H1 (cell line): ENCODE results near the gene TBC1D16. TPM values are rescaled to one million over a fixed set of nuclear protein-coding genes. Genes with fewer than 3 reads are reported as not detected.

ENCODE experiments used
- CTCF ChIA-PET: fragments of 300-600 bp; sonication (Branson Sonifier 250); formaldehyde crosslinking; loops from one replicate; lab custom pipeline; 2021; ENCODE audit not compliant: partially characterized antibody; lab: Charles Lee
- POLR2A ChIA-PET: fragments of 300-600 bp; sonication (Branson Sonifier 250); formaldehyde crosslinking; loops from one replicate; lab custom pipeline; 2021; ENCODE audit warnings: inconsistent platforms; ENCODE audit not compliant: partially characterized antibody; lab: Charles Lee
- DNase-seq, 2 experiments: peaks; one replicate each; pipeline versions ENCODE4 v3.0.0 to v3.0.0-alpha.2; 2010 to 2022; ENCODE audit warnings: low spot score in 2 of 2, low read depth in 1 of 2, mixed read lengths in 1 of 2
- FAIRE-seq: peaks from 2 replicates; lab custom pipeline; 2011; peaks lifted over from hg19 to GRCh38; lab: Jason Lieb, UNC
- H2AFZ ChIP-seq: 2 replicates; pipeline ENCODE4 v1.8.1; 2012; ENCODE audit warnings: low read length, inconsistent platforms
- H2AK5ac ChIP-seq: 2 replicates; pipeline ENCODE4 v1.6.1; 2013; ENCODE audit warnings: low read depth, low read length
- H2BK120ac ChIP-seq: replicated peaks from 2 replicates; pipeline ENCODE3; 2013; ENCODE audit warnings: low read depth, low read length, inconsistent platforms
- H2BK12ac ChIP-seq: 2 replicates; pipeline ENCODE4 v1.6.1; 2013; ENCODE audit warnings: low read depth, low read length
- H2BK15ac ChIP-seq: 2 replicates; pipeline ENCODE4 v1.6.1; 2013; ENCODE audit warnings: low read length
- H2BK20ac ChIP-seq: 2 replicates; pipeline ENCODE4 v1.6.1; 2013; ENCODE audit warnings: low read length
- H2BK5ac ChIP-seq: 2 replicates; pipeline ENCODE4 v1.6.1; 2013; ENCODE audit warnings: low read depth, low read length
- H3K14ac ChIP-seq: 2 replicates; pipeline ENCODE4 v1.6.1; 2013; ENCODE audit warnings: inconsistent platforms; ENCODE audit not compliant: insufficient read length
- H3K18ac ChIP-seq: 2 replicates; pipeline ENCODE4 v1.6.1; 2013; ENCODE audit warnings: low read length; ENCODE audit errors: extremely low read depth
- H3K23ac ChIP-seq: 2 replicates; pipeline ENCODE4 v1.6.1; 2013; ENCODE audit warnings: inconsistent platforms; ENCODE audit not compliant: insufficient read length
- H3K23me2 ChIP-seq: 2 replicates; pipeline ENCODE4 v1.6.1; 2013; ENCODE audit warnings: low read depth, low read length
- H3K27ac ChIP-seq: 2 replicates; pipeline ENCODE4 v1.6.1; 2011; ENCODE audit warnings: low read depth, low read length, inconsistent platforms
- H3K27me3 ChIP-seq, 4 experiments: replicated peaks in 1 of 4; 1 replicate in 1 of 4; 2 replicates in 3 of 4; pipeline versions ENCODE4 v1.6.1 to v1.8.1; 2011 to 2013; ENCODE audit warnings: low read length in 3 of 4, mild to moderate bottlenecking in 3 of 4, inconsistent platforms in 2 of 4, mixed read lengths in 2 of 4, moderate library complexity in 1 of 4; ENCODE audit not compliant: control insufficient read depth in 3 of 4, insufficient read depth in 3 of 4; ENCODE audit errors: extremely low read depth in 1 of 4
- H3K36me3 ChIP-seq, 4 experiments: 2 replicates each; pipeline versions ENCODE4 v1.6.1 to v1.8.1; 2011 to 2013; ENCODE audit warnings: mild to moderate bottlenecking in 4 of 4, low read length in 3 of 4, moderate library complexity in 2 of 4, control low read depth in 1 of 4, inconsistent platforms in 1 of 4; ENCODE audit not compliant: insufficient read depth in 4 of 4, control insufficient read depth in 2 of 4
- H3K4ac ChIP-seq: replicated peaks from 2 replicates; pipeline ENCODE3; 2013; ENCODE audit warnings: low read length, low read depth, mixed read lengths, inconsistent platforms; ENCODE audit not compliant: insufficient read length
- H3K4me1 ChIP-seq, 4 experiments: replicated peaks in 1 of 4; 1 replicate in 1 of 4; 2 replicates in 3 of 4; pipeline versions ENCODE4 v1.6.1 to v1.8.1; 2011 to 2013; ENCODE audit warnings: low read length in 3 of 4, inconsistent platforms in 2 of 4, mixed read lengths in 1 of 4; ENCODE audit not compliant: insufficient read depth in 4 of 4, control insufficient read depth in 3 of 4
- H3K4me2 ChIP-seq, 2 experiments: 2 replicates each; pipeline versions ENCODE4 v1.6.1 to v1.8.1; 2011 to 2013; ENCODE audit warnings: low read depth in 2 of 2, low read length in 2 of 2, control low read depth in 1 of 2, inconsistent platforms in 1 of 2, mild to moderate bottlenecking in 1 of 2; ENCODE audit not compliant: insufficient read depth in 1 of 2
- H3K4me3 ChIP-seq, 4 experiments: fragments of 200-600, 300-600 bp in 1 of 4; sonication (generic), shearing (Covaris generic), sonication (Bioruptor Twin) in 1 of 4; 2 replicates each; pipeline versions ENCODE4 v1.5.1 to v1.8.1; 2011 to 2016; ENCODE audit warnings: low read length in 4 of 4, low read depth in 3 of 4, control low read depth in 2 of 4, inconsistent platforms in 2 of 4, mild to moderate bottlenecking in 2 of 4, mixed read lengths in 1 of 4, moderate library complexity in 1 of 4; ENCODE audit not compliant: insufficient read depth in 2 of 4; ENCODE audit errors: extremely low read depth in 1 of 4
- H3K56ac ChIP-seq: replicated peaks from 2 replicates; pipeline ENCODE3; 2013; ENCODE audit warnings: low read depth, mild to moderate bottlenecking, mixed read lengths, low read length, inconsistent platforms; ENCODE audit not compliant: insufficient read length
- H3K79me1 ChIP-seq: 2 replicates; pipeline ENCODE4 v1.6.1; 2013; ENCODE audit warnings: low read depth, low read length, control low read depth
- H3K79me2 ChIP-seq, 2 experiments: 2 replicates each; pipeline versions ENCODE4 v1.6.1 to v1.8.1; 2012 to 2013; ENCODE audit warnings: low read length in 2 of 2, mild to moderate bottlenecking in 2 of 2, inconsistent platforms in 1 of 2; ENCODE audit not compliant: insufficient read depth in 2 of 2, control insufficient read depth in 1 of 2
- H3K9ac ChIP-seq, 4 experiments: replicated peaks in 1 of 4; 1 replicate in 1 of 4; 2 replicates in 3 of 4; pipeline versions ENCODE4 v1.6.1 to v1.8.1; 2011 to 2013; ENCODE audit warnings: low read depth in 3 of 4, low read length in 3 of 4, control low read depth in 2 of 4, mild to moderate bottlenecking in 2 of 4, moderate library complexity in 2 of 4, inconsistent platforms in 1 of 4; ENCODE audit errors: extremely low read depth in 1 of 4
- H3K9me3 ChIP-seq, 2 experiments: 2 replicates each; pipeline versions ENCODE4 v1.6.1 to v1.8.1; 2012 to 2013; ENCODE audit warnings: mild to moderate bottlenecking in 2 of 2, moderate library complexity in 2 of 2, control low read depth in 1 of 2, inconsistent platforms in 1 of 2, low read depth in 1 of 2, low read length in 1 of 2, mixed read lengths in 1 of 2; ENCODE audit not compliant: insufficient read depth in 2 of 2
- H4K20me1 ChIP-seq, 2 experiments: replicated peaks in 1 of 2; 2 replicates each; pipeline versions ENCODE3 to v1.8.1; 2011 to 2013; ENCODE audit warnings: inconsistent platforms in 2 of 2, low read length in 2 of 2, mild to moderate bottlenecking in 1 of 2; ENCODE audit not compliant: insufficient read depth in 2 of 2, control insufficient read depth in 1 of 2
- H4K5ac ChIP-seq: 2 replicates; pipeline ENCODE4 v1.6.1; 2013; ENCODE audit warnings: low read length, low read depth, mixed read lengths, inconsistent platforms; ENCODE audit not compliant: insufficient read length
- H4K8ac ChIP-seq: 2 replicates; pipeline ENCODE4 v1.8.0; 2013; ENCODE audit warnings: mild to moderate bottlenecking, moderate library complexity, low read length, inconsistent platforms; ENCODE audit not compliant: insufficient read depth; ENCODE audit errors: extremely low read depth
- H4K91ac ChIP-seq: replicated peaks from 2 replicates; pipeline ENCODE3; 2013; ENCODE audit warnings: low read length, mixed read lengths, inconsistent platforms; ENCODE audit not compliant: insufficient read length
- CEBPB ChIP-seq: IDR thresholded peaks from 2 replicates; pipeline ENCODE4 v1.6.1; 2012; ENCODE audit warnings: low read depth, low read length
- CREB1 ChIP-seq: IDR thresholded peaks from 2 replicates; pipeline ENCODE4 v1.6.1; 2012; ENCODE audit warnings: inconsistent platforms
- CTCF ChIP-seq, 3 experiments: IDR thresholded peaks; 1 replicate in 2 of 3; 2 replicates in 1 of 3; pipeline versions ENCODE4 v1.5.1 to v1.6.1; 2011; ENCODE audit warnings: low read length in 3 of 3, mild to moderate bottlenecking in 3 of 3, inconsistent platforms in 2 of 3, low read depth in 1 of 3, moderate library complexity in 1 of 3; ENCODE audit not compliant: insufficient read depth in 1 of 3; ENCODE audit errors: control extremely low read depth in 1 of 3
- GABPA ChIP-seq: IDR thresholded peaks from 2 replicates; pipeline ENCODE4 v1.6.1; 2011; ENCODE audit warnings: mild to moderate bottlenecking, low read length, moderate library complexity, borderline replicate concordance; ENCODE audit not compliant: insufficient read depth
- RAD21 ChIP-seq, 2 experiments: IDR thresholded peaks in 1 of 2; conservative IDR thresholded peaks in 1 of 2; 2 replicates each; pipeline ENCODE4 v1.6.1; 2011; ENCODE audit warnings: low read depth in 2 of 2, low read length in 2 of 2, improper control_type of control experiment in 1 of 2, inconsistent platforms in 1 of 2, mild to moderate bottlenecking in 1 of 2, moderate library complexity in 1 of 2
- SP4 ChIP-seq: IDR thresholded peaks from 2 replicates; pipeline ENCODE4 v1.6.1; 2012; ENCODE audit warnings: low read length, inconsistent platforms
- TAF1 ChIP-seq: IDR thresholded peaks from 2 replicates; pipeline ENCODE4 v1.6.1; 2011; ENCODE audit warnings: mild to moderate bottlenecking, low read depth, low read length
- TBP ChIP-seq: IDR thresholded peaks from 2 replicates; pipeline ENCODE4 v1.6.1; 2011; ENCODE audit warnings: low read depth, low read length, improper control_type of control experiment
- YY1 ChIP-seq: IDR thresholded peaks from 2 replicates; pipeline ENCODE4 v1.6.1; 2011; ENCODE audit warnings: low read depth, mild to moderate bottlenecking, low read length
- WGBS, 2 experiments: shearing (Covaris generic) in 1 of 2; methylation state at CpG; one replicate each; pipeline versions ENCODE4 v1.1.6 to v1.1.7; 2013 to 2015; ENCODE audit warnings: low lambda C conversion rate in 2 of 2, mixed read lengths in 2 of 2, inconsistent platforms in 1 of 2, low coverage in 1 of 2, missing lambda C conversion rate in 1 of 2; ENCODE audit not compliant: insufficient replicate concordance in 2 of 2, insufficient coverage in 1 of 2, insufficient read length in 1 of 2; ENCODE audit errors: extremely low coverage in 1 of 2, missing lambda C conversion rate in 1 of 2; 5-methylcytosine and 5-hydroxymethylcytosine counted together
- polyA plus RNA-seq, 7 experiments: library from polyadenylated mRNA; depleted of rRNA in 3 of 7; stranded (reverse) in 5 of 7; unstranded in 2 of 7; fragments of >200 nt in 5 of 7; fragments of 200-250 nt in 2 of 7; gene quantifications; 1 replicate in 5 of 7; 2 replicates in 1 of 7; 4 replicates in 1 of 7; pipeline versions ENCODE4 v1.2.1 to v1.2.3, GENCODE V29; 2011 to 2013; ENCODE audit warnings: missing spikeins in 2 of 7, mixed read lengths in 2 of 7
- total RNA-seq: library from RNA; stranded (reverse); fragmentation: NEBNext Ultra II Directional; extraction: Animal tissue kit (Norgen Biotek cat#: 25700); gene quantifications from 2 replicates; pipeline ENCODE4 v1.2.1, GENCODE V29; 2021

TBC1D16 gene
- total and polyA plus RNA-seq, 2 of the 8 experiments (the other 6 are each of a cell fraction or from before 2014, with no cell fraction given): 21.1 to 109 TPM

GRCh38 chr17:80082403-80083135 lies 46.9 kb upstream of the TBC1D16 start:
- peaks cover 0 to 8% (median 1%) of the 10 kb centered on the region in 4 experiments; a peak in 5 of 7 replicates for H3K4me1 ChIP-seq
- H2BK20ac ChIP-seq: no peak overlapping the region
- no peaks in the 10 kb centered on the region for H3K36me3 ChIP-seq
- no peaks in the 10 kb centered on the region for H3K23me2 ChIP-seq
- 50% methylated on average over 20 of the region's 20 CpGs; no CpG with 5 or more reads in 1 of the 2 experiments for WGBS, 2 experiments
- H3K27ac ChIP-seq: no peak overlapping the region
- H3K4ac ChIP-seq: peak overlapping the region; percentile 78
- H4K91ac ChIP-seq: no peak overlapping the region
- no peak overlapping the region for H4K5ac ChIP-seq
- POLR2A ChIA-PET: interaction anchor here (0.9 to 1.6 kb wide), 6 partner anchors 17 to 121 kb away, joined by 3 to 7 read pairs (median 4); partner anchors contain the start of gene GAA
- H2BK15ac ChIP-seq: peak overlapping the region; percentile 61; the same call in 1 of the 2 replicates
- H2BK5ac ChIP-seq: no peak overlapping the region
- no peak overlapping the region for H2BK120ac ChIP-seq
- H4K8ac ChIP-seq: peak overlapping the region; percentile 88
- no peaks in the 10 kb centered on the region for H3K79me2 ChIP-seq
- H2AK5ac ChIP-seq: no peak overlapping the region
- no peaks in the 10 kb centered on the region for H4K20me1 ChIP-seq
- no peaks in the 10 kb centered on the region for H3K79me1 ChIP-seq
- no peak overlapping the region for H3K4me3 ChIP-seq
- no peaks in the 10 kb centered on the region for H3K9me3 ChIP-seq
- no peak overlapping the region for H3K23ac ChIP-seq
- H2BK12ac ChIP-seq: 0 out of 2 replicates have a peak overlapping the region, but pooled peaks have one; percentile 39
- no peak overlapping the region for H3K56ac ChIP-seq
- no peak overlapping the region for H2AFZ ChIP-seq
- FAIRE-seq: peak; percentile 66
- no peak overlapping the region for H3K14ac ChIP-seq
- peak; percentile 50 to 86 for DNase-seq
- no peaks in the 10 kb centered on the region for H3K27me3 ChIP-seq
- CTCF ChIA-PET: interaction anchor here (0.8 to 5.8 kb wide), 45 partner anchors 11 to 391 kb away, joined by 3 to 44 read pairs (median 4); no protein-coding TSS in a partner anchor
- H3K18ac ChIP-seq: peak overlapping the region; percentile 48; the same call in 1 of the 2 replicates
- no peak overlapping the region for H3K9ac ChIP-seq
- H3K4me2 ChIP-seq: 0 out of 4 replicates have a peak overlapping the region, but pooled peaks of 1 of the 2 experiments have one; percentile 31
- TF ChIP-seq CTCF (IDR thresholded peaks at IDR 0.05; ENCODE audit: control extremely low read depth in 1 of 3, insufficient read depth in 1 of 3, low read depth in 1 of 3, low read length in 3 of 3) (peak; percentile 58 to 83 (median 78)), CEBPB (no peak), TAF1 (no peak), SP4 (no peak), RAD21 (IDR thresholded peaks at IDR 0.05 in 1 of 2, conservative IDR thresholded peaks at IDR 0.05 in 1 of 2; ENCODE audit: low read depth in 2 of 2, low read length in 2 of 2) (peak; percentile 76 to 84), TBP (no peak), CREB1 (peak; percentile 73), GABPA (no peak), YY1 (peak; percentile 31; the same call in 1 of the 2 replicates)
